Nephron progenitor cell (in vitro differentiated cells): ENCODE data around the gene FBXL15.

Source experiments
- DNase-seq: peaks from one replicate; pipeline ENCODE4 v3.0.0; 2021
- H3K27ac Mint-ChIP-seq: 2 replicates; pipeline ENCODE4 v1.8.0; 2021; ENCODE audit warnings: mild to moderate bottlenecking, moderate library complexity, mixed read lengths
- H3K27me3 Mint-ChIP-seq: 2 replicates; pipeline ENCODE4 v1.8.0; 2021; ENCODE audit warnings: mild to moderate bottlenecking, low read depth, mixed read lengths; ENCODE audit not compliant: poor library complexity
- H3K36me3 Mint-ChIP-seq: 2 replicates; pipeline ENCODE4 v1.8.0; 2021; ENCODE audit warnings: low read depth, mixed read lengths
- H3K4me1 Mint-ChIP-seq: 2 replicates; pipeline ENCODE4 v1.8.0; 2021; ENCODE audit warnings: mixed read lengths
- H3K4me3 Mint-ChIP-seq: 2 replicates; pipeline ENCODE4 v1.8.0; 2021; ENCODE audit warnings: mild to moderate bottlenecking, moderate library complexity, mixed read lengths
- H3K9me3 Mint-ChIP-seq: 2 replicates; pipeline ENCODE4 v1.8.0; 2021; ENCODE audit warnings: mild to moderate bottlenecking, moderate library complexity, mixed read lengths
- CTCF ChIP-seq: fragments of 200-600 bp; sonication (generic); IDR thresholded peaks from 2 replicates; pipeline ENCODE4 v1.5.0; 2021; ENCODE audit warnings: antibody characterized with exemption

The FBXL15 gene

GRCh38 chr10:102455893-102456471 is 35.3 kb downstream of the FBXL15 start:
- no peak for DNase-seq
- Mint-ChIP-seq H3K27me3 (peaks cover 18% of the 10 kb centered on the region), H3K9me3 (no peaks in the 10 kb centered on the region), H3K36me3 (peaks cover 15% of the 10 kb centered on the region), H3K4me1 (peaks cover 43% of the 10 kb centered on the region), H3K27ac (peak overlapping the region; percentile 61), H3K4me3 (no peak overlapping the region)
- TF ChIP-seq CTCF: no peak

GRCh38 chr10:102457591-102458150 is 37.0 kb downstream of the FBXL15 start:
- H3K27ac Mint-ChIP-seq: no peak overlapping the region
- no peak for DNase-seq

GRCh38 chr10:102458656-102459055 is 38.0 kb downstream of the FBXL15 start:
- Mint-ChIP-seq H3K4me3 (peak overlapping the region; percentile 29), H3K27me3 (peaks cover 30% of the 10 kb centered on the region), H3K4me1 (peaks cover 53% of the 10 kb centered on the region), H3K36me3 (peaks cover 4% of the 10 kb centered on the region), H3K27ac (peak overlapping the region; percentile 34), H3K9me3 (no peaks in the 10 kb centered on the region)
- DNase-seq: no peak
- no peak for TF ChIP-seq CTCF

More at GRCh38 chr10:102457591-102458150, 37.0 kb downstream of the FBXL15 start:
- Mint-ChIP-seq H3K27me3 (peaks cover 26% of the 10 kb centered on the region), H3K9me3 (no peaks in the 10 kb centered on the region), H3K4me3 (no peak overlapping the region), H3K36me3 (peaks cover 13% of the 10 kb centered on the region), H3K4me1 (peaks cover 53% of the 10 kb centered on the region)
- no peak for TF ChIP-seq CTCF

GRCh38 chr10:102460836-102461186 is 40.2 kb downstream of the FBXL15 start:
- H3K27me3 Mint-ChIP-seq: peaks cover 33% of the 10 kb centered on the region
- peaks cover 47% of the 10 kb centered on the region for H3K4me1 Mint-ChIP-seq
- no peaks in the 10 kb centered on the region for H3K9me3 Mint-ChIP-seq
- no peak for TF ChIP-seq CTCF
- DNase-seq: no peak
- peaks cover 2% of the 10 kb centered on the region for H3K36me3 Mint-ChIP-seq
- no peak overlapping the region for H3K27ac Mint-ChIP-seq
- peak overlapping the region; percentile 69 for H3K4me3 Mint-ChIP-seq

GRCh38 chr10:102461187-102462054 is 40.8 kb downstream of the FBXL15 start:
- H3K9me3 Mint-ChIP-seq: no peaks in the 10 kb centered on the region
- H3K4me1 Mint-ChIP-seq: peaks cover 47% of the 10 kb centered on the region
- H3K4me3 Mint-ChIP-seq: peak overlapping the region; percentile 84
- peak; percentile 96 for DNase-seq
- H3K27me3 Mint-ChIP-seq: peaks cover 33% of the 10 kb centered on the region
- TF ChIP-seq CTCF: no peak
- no peaks in the 10 kb centered on the region for H3K36me3 Mint-ChIP-seq
- no peak overlapping the region for H3K27ac Mint-ChIP-seq
